Islet precursor cell (in vitro differentiated cells): ENCODE measurements around the gene IFITM10.
"Not testable (repeated sequence)": the region's sequence is repeated elsewhere in the genome, so short reads cannot be mapped to it uniquely, and the experiment has no call there.

Experiments
- DNase-seq: peaks from one replicate; pipeline ENCODE4 v3.0.0-alpha.2; 2018

IFITM10 gene

GRCh38 chr11:1688336-1688947 is 62.0 kb downstream of the IFITM10 start:
- not testable (repeated sequence) for DNase-seq

DNA sequence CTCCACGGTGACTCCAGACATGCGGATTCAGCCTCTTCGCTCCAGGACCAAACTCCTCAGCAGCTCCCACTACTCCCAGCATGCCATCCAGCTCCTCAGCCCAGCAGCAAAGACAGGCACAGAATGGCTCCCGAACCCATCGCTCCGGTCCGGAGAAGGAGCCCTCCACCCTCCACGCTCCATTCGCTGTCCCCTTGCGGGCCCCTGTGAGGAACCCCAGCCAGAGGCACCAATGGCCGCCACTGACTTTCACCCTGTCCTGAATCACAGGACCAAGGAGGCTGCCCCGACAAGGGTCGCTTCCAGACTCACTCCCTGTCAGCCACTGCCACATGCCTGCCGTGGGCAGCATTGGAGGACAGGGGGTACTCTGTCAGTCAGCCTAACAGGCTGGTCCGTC is 64.2 kb downstream of the IFITM10 start:
- not testable (repeated sequence) for DNase-seq

- DNase-seq: not testable (repeated sequence)
These were observed 65.2 kb downstream of the IFITM10 start for GRCh38 chr11:1684886-1685874.

DNA sequence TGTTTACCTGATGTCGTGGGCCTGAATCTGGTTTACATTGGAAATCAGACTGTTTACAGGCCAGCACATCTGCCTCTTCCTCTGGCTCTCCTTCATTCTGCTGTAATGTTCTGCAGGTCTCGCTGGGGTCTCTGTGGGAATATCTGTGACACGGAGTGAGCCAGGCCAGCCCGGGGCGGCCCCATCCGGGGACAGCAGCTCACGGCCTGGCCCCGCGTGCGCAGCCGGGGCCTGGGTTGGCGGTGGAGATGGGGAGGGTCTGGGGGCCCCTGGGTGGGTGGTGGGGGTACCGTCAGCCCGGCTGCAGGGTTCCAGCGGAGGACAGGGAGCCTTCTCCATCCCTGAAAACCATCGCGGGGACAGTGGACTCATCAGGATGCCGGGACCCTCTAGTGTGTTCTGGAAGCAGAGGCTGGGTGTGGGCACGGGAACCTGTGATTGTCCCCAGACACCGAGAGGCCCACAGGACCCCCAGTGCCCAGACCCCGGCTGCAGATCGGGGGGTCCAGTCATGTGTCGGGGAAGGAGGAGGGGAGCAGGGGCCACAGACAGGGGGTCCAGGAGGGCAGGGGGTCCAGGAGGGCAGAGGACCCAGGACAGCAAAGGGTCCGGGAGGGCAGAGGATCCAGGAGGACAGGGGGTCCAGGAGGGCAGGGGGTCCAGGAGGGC is 66.4 kb downstream of the IFITM10 start:
- DNase-seq: not testable (repeated sequence)

DNA sequence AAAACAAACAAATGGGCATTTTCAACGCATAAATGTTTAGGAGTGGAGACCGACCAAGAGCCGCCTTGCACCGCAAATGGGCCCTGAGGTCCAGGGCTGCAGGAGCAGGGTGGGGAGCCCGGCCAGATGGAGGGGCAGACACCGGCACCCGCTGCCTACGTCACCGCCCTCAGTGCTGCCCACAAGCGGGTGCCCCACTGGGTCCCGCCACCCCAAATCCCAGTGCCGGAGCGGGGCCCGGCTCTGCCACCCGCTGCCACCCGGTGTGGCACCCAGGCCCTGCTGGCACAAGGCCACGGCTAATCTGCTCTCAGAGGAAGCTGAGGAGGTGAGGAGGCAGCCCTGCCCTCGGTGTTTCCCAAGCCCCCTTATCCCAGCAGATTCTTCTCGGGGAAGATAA is 67.2 kb downstream of the IFITM10 start:
- DNase-seq: not testable (repeated sequence)
